Stomach (tissue), 4 donors: ENCODE results near the gene THAP12.

Experiments used
- POLR2A ChIP-seq, 4 donors: fragments of 450-650 bp; IDR thresholded peaks; one replicate each; pipeline ENCODE4 v1.6.1; 2016; ENCODE audit warnings: antibody characterized with exemption in 4 of 4, control low read depth in 2 of 4, mild to moderate bottlenecking in 1 of 4, moderate library complexity in 1 of 4
- POLR2AphosphoS5 ChIP-seq, 3 donors: sonication (generic); formaldehyde crosslinking; IDR thresholded peaks; one replicate each; pipeline ENCODE4 v1.6.1; 2016; ENCODE audit warnings: antibody characterized with exemption in 3 of 3
- TF ChIP-seq, protein P1 (sequence below), 7 experiments: fragments of 450-650 bp in 4 of 7; fragments of 200-600 bp in 3 of 7; sonication (generic) in 3 of 7; IDR thresholded peaks; one replicate each; pipeline ENCODE4 v1.5.1; 2016 to 2019; ENCODE audit warnings: antibody characterized with exemption in 7 of 7, control low read depth in 2 of 7, mild to moderate bottlenecking in 1 of 7

DNA sequence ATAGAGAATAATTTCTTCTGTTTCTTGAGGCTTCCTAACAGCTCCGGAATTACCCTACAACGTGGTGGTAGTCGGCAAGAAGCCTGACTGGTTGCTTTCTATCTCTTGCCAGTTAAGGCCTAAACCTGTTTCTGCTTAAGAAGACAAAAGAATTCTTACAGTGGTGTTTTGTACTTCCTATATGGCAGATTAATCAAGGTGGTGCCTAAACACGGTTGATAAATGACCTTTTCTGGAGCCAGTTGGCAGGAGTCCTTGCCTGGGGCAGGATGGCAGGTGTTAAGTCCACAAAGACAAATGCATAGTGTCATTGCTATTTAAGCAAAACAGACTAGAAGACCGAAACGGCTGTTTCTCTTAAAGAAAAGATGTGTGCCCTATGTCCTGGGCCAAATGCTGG lies 10.1 kb upstream of the THAP12 start:
- TF ChIP-seq, protein P1, sequence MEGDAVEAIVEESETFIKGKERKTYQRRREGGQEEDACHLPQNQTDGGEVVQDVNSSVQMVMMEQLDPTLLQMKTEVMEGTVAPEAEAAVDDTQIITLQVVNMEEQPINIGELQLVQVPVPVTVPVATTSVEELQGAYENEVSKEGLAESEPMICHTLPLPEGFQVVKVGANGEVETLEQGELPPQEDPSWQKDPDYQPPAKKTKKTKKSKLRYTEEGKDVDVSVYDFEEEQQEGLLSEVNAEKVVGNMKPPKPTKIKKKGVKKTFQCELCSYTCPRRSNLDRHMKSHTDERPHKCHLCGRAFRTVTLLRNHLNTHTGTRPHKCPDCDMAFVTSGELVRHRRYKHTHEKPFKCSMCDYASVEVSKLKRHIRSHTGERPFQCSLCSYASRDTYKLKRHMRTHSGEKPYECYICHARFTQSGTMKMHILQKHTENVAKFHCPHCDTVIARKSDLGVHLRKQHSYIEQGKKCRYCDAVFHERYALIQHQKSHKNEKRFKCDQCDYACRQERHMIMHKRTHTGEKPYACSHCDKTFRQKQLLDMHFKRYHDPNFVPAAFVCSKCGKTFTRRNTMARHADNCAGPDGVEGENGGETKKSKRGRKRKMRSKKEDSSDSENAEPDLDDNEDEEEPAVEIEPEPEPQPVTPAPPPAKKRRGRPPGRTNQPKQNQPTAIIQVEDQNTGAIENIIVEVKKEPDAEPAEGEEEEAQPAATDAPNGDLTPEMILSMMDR (IDR thresholded peaks at IDR 0.05): no peak
- no peak for TF ChIP-seq POLR2AphosphoS5 (IDR thresholded peaks at IDR 0.05)
- TF ChIP-seq POLR2A (IDR thresholded peaks at IDR 0.05): no peak
